ENCODE measurements around the gene SMAD6.
"Not testable (repeated sequence)": the region's sequence is repeated elsewhere in the genome, so short reads cannot be mapped to it uniquely, and the experiment has no call there.

Gene SMAD6

GRCh38 chr15:66743703-66744536, 41.9 kb downstream of the SMAD6 start:
- no peak for DNase-seq

GRCh38 chr15:66744610-66745279, 42.7 kb downstream of the SMAD6 start:
- DNase-seq, result no peak

GRCh38 chr15:66745530-66746230, 43.6 kb downstream of the SMAD6 start:
- DNase-seq, result no peak

- no peak for DNase-seq
Measured at GRCh38 chr15:66746231-66746605, 44.2 kb downstream of the SMAD6 start.

GRCh38 chr15:66747223-66747622, 45.2 kb downstream of the SMAD6 start:
- DNase-seq, result no peak

GRCh38 chr15:66747886-66748707, 46.1 kb downstream of the SMAD6 start:
- no peak for DNase-seq

- no peak for DNase-seq
Measured at GRCh38 chr15:66748708-66749035, 46.6 kb downstream of the SMAD6 start.

GRCh38 chr15:66749841-66750575, 48.0 kb downstream of the SMAD6 start:
- DNase-seq, result no peak

GRCh38 chr15:66750609-66751008, 48.6 kb downstream of the SMAD6 start:
- no peak for DNase-seq

GRCh38 chr15:66751579-66751978, 49.5 kb downstream of the SMAD6 start:
- no peak for DNase-seq

GRCh38 chr15:66752078-66752477, 50.0 kb downstream of the SMAD6 start:
- no peak for DNase-seq

GRCh38 chr15:66753687-66754377, 51.8 kb downstream of the SMAD6 start:
- DNase-seq, result no peak

- no peak for DNase-seq
Measured at GRCh38 chr15:66754789-66755188, 52.8 kb downstream of the SMAD6 start.

- no peak for DNase-seq
Measured at GRCh38 chr15:66755298-66756068, 53.4 kb downstream of the SMAD6 start.

- DNase-seq, result no peak
Measured at GRCh38 chr15:66756295-66756694, 54.3 kb downstream of the SMAD6 start.

GRCh38 chr15:66757030-66757429, 55.0 kb downstream of the SMAD6 start:
- DNase-seq, result no peak

- no peak for DNase-seq
Measured at GRCh38 chr15:66757521-66757920, 55.5 kb downstream of the SMAD6 start.

GRCh38 chr15:66758217-66758616, 56.2 kb downstream of the SMAD6 start:
- DNase-seq, result not testable (repeated sequence)

- DNase-seq, result no peak
Measured at GRCh38 chr15:66758844-66759243, 56.8 kb downstream of the SMAD6 start.

All from C1 segment of cervical spinal cord (tissue), 14 donors.